ENCODE measurements around the gene EXOC6B. TPM values are rescaled to one million over a fixed set of nuclear protein-coding genes. Genes with fewer than 3 reads are reported as not detected.

The EXOC6B gene
- polyA plus RNA-seq, 2 of the 4 experiments (the other 2 are of a cell fraction), result 15.5 to 24.7 TPM

GRCh38 chr2:72576459-72576858 is 249.4 kb downstream of the EXOC6B start:
- Histone ChIP-seq H3K9me3 (no peaks in the 10 kb centered on the region), H3K4me3 (no peak overlapping the region), H3K4me1 (peaks cover 51% of the 10 kb centered on the region), H3K27ac (peak overlapping the region in 1 of 2 experiments; percentile 0; a peak in 1 of 6 replicates), H3K4me2 (no peak overlapping the region)
- WGBS (ENCODE audit: missing lambda C conversion rate), result 90% methylated on average over 2 of the region's 2 CpGs
- ATAC-seq (no peak), FAIRE-seq (peak; percentile 51), DNase-seq (ENCODE audit: low read depth in 1 of 2, low spot score in 1 of 2) (no peak)
- ChIA-PET CTCF (interaction anchor here (2.0 to 3.6 kb wide), 2 partner anchors 378 to 653 kb away, joined by 6 to 16 read pairs; no protein-coding TSS in a partner anchor), POLR2A (interaction anchor here (0.6 kb wide), 1 partner anchor 22 kb away, joined by 3 read pairs; no protein-coding TSS in a partner anchor)
- TF ChIP-seq PHF8 (IDR thresholded peaks at IDR 0.05; ENCODE audit: borderline replicate concordance, low read depth) (no peak), BHLHE40 (IDR thresholded peaks at IDR 0.05; ENCODE audit: low read depth, low read length) (no peak), ESRRA (IDR thresholded peaks at IDR 0.05; ENCODE audit: borderline replicate concordance, low read length) (no peak), RNF2 (IDR thresholded peaks at IDR 0.05; ENCODE audit: borderline replicate concordance, low read depth) (no peak), NR3C1 (IDR thresholded peaks at IDR 0.05) (no peak), ZFP36 (IDR thresholded peaks at IDR 0.05; ENCODE audit: borderline replicate concordance, partially characterized antibody) (no peak), MYC (IDR thresholded peaks at IDR 0.05; ENCODE audit: borderline replicate concordance, low read length) (no peak), HOXB5 (CRISPR knock-in tag; IDR thresholded peaks at IDR 0.05) (no peak), TP53 (CRISPR knock-in tag; IDR thresholded peaks at IDR 0.05) (no peak), POLR2A (IDR thresholded peaks at IDR 0.05; ENCODE audit: low read length) (no peak)

GRCh38 chr2:72574886-72575285 is 250.9 kb downstream of the EXOC6B start:
- ChIA-PET CTCF (interaction anchor here (2.0 kb wide), 1 partner anchor 425 kb away, joined by 6 read pairs; no protein-coding TSS in a partner anchor), POLR2A (no interaction called here)
- TF ChIP-seq GATA3 (IDR thresholded peaks at IDR 0.05; ENCODE audit: borderline replicate concordance), result peak; percentile 31; the same call in 1 of the 2 replicates
- no peak for TF ChIP-seq MAFK (IDR thresholded peaks at IDR 0.05; ENCODE audit: partially characterized antibody)
- Histone ChIP-seq H3K4me3 (no peak overlapping the region), H3K27ac (no peak overlapping the region), H3K4me2 (0 out of 3 replicates have a peak overlapping the region, but pooled peaks have one; percentile 21), H3K9me3 (no peaks in the 10 kb centered on the region), H3K4me1 (peaks cover 66% of the 10 kb centered on the region)
- FAIRE-seq, result no peak
- 28% methylated on average over 3 of the region's 3 CpGs for WGBS (ENCODE audit: missing lambda C conversion rate)
- no peak for ATAC-seq
- DNase-seq (ENCODE audit: low read depth in 1 of 2, low spot score in 1 of 2), result no peak

- FAIRE-seq (no peak), ATAC-seq (peak in 1 of 2 experiments; percentile 27; a peak in 3 of 6 replicates), DNase-seq (ENCODE audit: low read depth in 1 of 2, low spot score in 1 of 2) (peak in 1 of 2 experiments; percentile 19)
- TF ChIP-seq CEBPB (IDR thresholded peaks at IDR 0.05) (peak in 1 of 2 experiments; percentile 78; a peak in 1 of 4 replicates), USF2 (IDR thresholded peaks at IDR 0.05) (no peak), HES2 (IDR thresholded peaks at IDR 0.05) (no peak), FOSL2 (IDR thresholded peaks at IDR 0.05) (no peak), FOSL2 (CRISPR knock-in tag; IDR thresholded peaks at IDR 0.05) (peak; percentile 14; the same call in 1 of the 2 replicates)
- Histone ChIP-seq H3K4me1 (peaks cover 62% of the 10 kb centered on the region), H3K4me2 (peak overlapping the region; percentile 14; the same call in 1 of the 3 replicates), H3K9me3 (no peaks in the 10 kb centered on the region), H3K27ac (peak overlapping the region in 1 of 2 experiments; percentile 1; a peak in 1 of 6 replicates), H3K4me3 (no peak overlapping the region)
- 85% methylated on average over 1 of the region's 1 CpG for WGBS (ENCODE audit: missing lambda C conversion rate)
- ChIA-PET CTCF (interaction anchor here (0.9 to 2.1 kb wide), 4 partner anchors 172 to 771 kb away, joined by 3 to 9 read pairs (median 5); no protein-coding TSS in a partner anchor), POLR2A (no interaction called here)
Measured at GRCh38 chr2:72573232-72573631, 252.6 kb downstream of the EXOC6B start.

GRCh38 chr2:72572501-72572900 is 253.3 kb downstream of the EXOC6B start:
- CTCF ChIA-PET, result interaction anchor here (1.9 to 2.1 kb wide), 2 partner anchors 422 to 770 kb away, joined by 5 to 9 read pairs; no protein-coding TSS in a partner anchor
- Histone ChIP-seq H3K4me3 (no peak overlapping the region), H3K27ac (peak overlapping the region in 1 of 2 experiments; percentile 56; a peak in 2 of 6 replicates), H3K4me1 (peaks cover 68% of the 10 kb centered on the region), H3K9me3 (no peaks in the 10 kb centered on the region), H3K4me2 (peak overlapping the region; percentile 14; the same call in 1 of the 3 replicates)
- POLR2A ChIA-PET, result no interaction called here
- WGBS (ENCODE audit: missing lambda C conversion rate), result 24% methylated on average over 2 of the region's 2 CpGs
- DNase-seq (ENCODE audit: low read depth in 1 of 2, low spot score in 1 of 2) (peak in 1 of 2 experiments; percentile 77), ATAC-seq (peak in 1 of 2 experiments; percentile 72; a peak in 3 of 6 replicates), FAIRE-seq (peak; percentile 59)
- TF ChIP-seq HEYL (CRISPR knock-in tag; IDR thresholded peaks at IDR 0.05), result no peak
- TF ChIP-seq MAX (IDR thresholded peaks at IDR 0.05), result no peak
- peak; percentile 41 to 59; a peak in 1 of 5 replicates for TF ChIP-seq EP300 (IDR thresholded peaks at IDR 0.05)
- peak in 1 of 2 experiments; percentile 68; a peak in 1 of 4 replicates for TF ChIP-seq CEBPB (IDR thresholded peaks at IDR 0.05)
- peak; percentile 32; the same call in 1 of the 2 replicates for TF ChIP-seq JUNB (IDR thresholded peaks at IDR 0.05)
- TF ChIP-seq RAD21 (conservative IDR thresholded peaks at IDR 0.05 in 1 of 2, IDR thresholded peaks at IDR 0.05 in 1 of 2), result 0 out of 5 replicates have a peak, but pooled peaks of 1 of the 2 experiments have one; percentile 4
- peak; percentile 96 for TF ChIP-seq GATA3 (IDR thresholded peaks at IDR 0.05; ENCODE audit: borderline replicate concordance)
- 0 out of 2 replicates have a peak, but pooled peaks have one; percentile 54 for TF ChIP-seq RARB (CRISPR knock-in tag; IDR thresholded peaks at IDR 0.05)
- no peak for TF ChIP-seq FOSL2 (IDR thresholded peaks at IDR 0.05)
- peak; percentile 38; the same call in 1 of the 2 replicates for TF ChIP-seq FOSL2 (CRISPR knock-in tag; IDR thresholded peaks at IDR 0.05)
- TF ChIP-seq FOXS1 (CRISPR knock-in tag; IDR thresholded peaks at IDR 0.05), result no peak
